ENCODE results near the gene SAMD1. TPM values are rescaled to one million over a fixed set of nuclear protein-coding genes. Genes with fewer than 3 reads are reported as not detected.

Gene SAMD1
- total RNA-seq, 1 donor from 2014 or later = 41.7 TPM

GRCh38 chr19:14062558-14062855, 28.0 kb downstream of the SAMD1 start:
- no peak for TF ChIP-seq CTCF (IDR thresholded peaks at IDR 0.05; ENCODE audit: insufficient read depth, low read depth, low read length)
- no peak for TF ChIP-seq EZH2 (IDR thresholded peaks at IDR 0.05; ENCODE audit: insufficient read depth, low read length)
- FAIRE-seq = no peak

GRCh38 chr19:14061751-14062557, 28.6 kb downstream of the SAMD1 start, which contains the start of gene PALM3:
Gene PALM3 (minus strand): TSS chr19:14062076. CDS start chr19:14061980, 96 bp downstream.
- no peak within 1 kb of the TSS for H3K4me3 ChIP-seq (ENCODE audit: insufficient read depth, low read depth, low read length)
- TF ChIP-seq CTCF (IDR thresholded peaks at IDR 0.05; ENCODE audit: insufficient read depth, low read depth, low read length) = no peak
- TF ChIP-seq EZH2 (IDR thresholded peaks at IDR 0.05; ENCODE audit: insufficient read depth, low read length) = no peak
- no peak within 1 kb of the TSS for H3K27ac ChIP-seq (ENCODE audit: low read depth, low read length)
- Mint-ChIP-seq H3K9me3 (ENCODE audit: unreplicated experiment) (no peaks in the 10 kb centered on the region), H3K4me3 (ENCODE audit: unreplicated experiment) (no peak within 1 kb of the TSS), H3K36me3 (ENCODE audit: low read depth, unreplicated experiment) (no peaks in the 10 kb centered on the region), H3K4me1 (ENCODE audit: low read depth, unreplicated experiment) (no peaks in the 10 kb centered on the region), H3K27ac (ENCODE audit: unreplicated experiment) (no peak within 1 kb of the TSS), H3K27me3 (ENCODE audit: low read depth, unreplicated experiment) (peaks cover 29% of the 10 kb centered on the region)
- H4K20me1 ChIP-seq (ENCODE audit: insufficient read depth, low read length) = no peaks in the 10 kb centered on the region
- H3K4me2 ChIP-seq (ENCODE audit: low read length) = no peak within 1 kb of the TSS
- H3K9ac ChIP-seq (ENCODE audit: low read length) = no peak within 1 kb of the TSS
- DNase-seq (ENCODE audit: low read depth) (no peak), FAIRE-seq (no peak)
- H3K27me3 ChIP-seq (ENCODE audit: insufficient read depth, low read length) = peaks cover 21% of the 10 kb centered on the region
- H3K4me1 ChIP-seq (ENCODE audit: insufficient read depth, low read length) = peaks cover 3% of the 10 kb centered on the region
- no peak within 1 kb of the TSS for H2AFZ ChIP-seq (ENCODE audit: low read depth, low read length)
- H3K79me2 ChIP-seq (ENCODE audit: insufficient read depth, low read length) = no peaks in the 10 kb centered on the region
- H3K9me3 ChIP-seq (ENCODE audit: insufficient read depth, low read depth, low read length) = no peaks in the 10 kb centered on the region
- H3K36me3 ChIP-seq (ENCODE audit: insufficient read depth, low read length) = no peaks in the 10 kb centered on the region

More at GRCh38 chr19:14062558-14062855, 28.0 kb downstream of the SAMD1 start:
- DNase-seq (ENCODE audit: low read depth) = no peak
- Mint-ChIP-seq H3K27me3 (ENCODE audit: low read depth, unreplicated experiment) (peaks cover 29% of the 10 kb centered on the region), H3K27ac (ENCODE audit: unreplicated experiment) (no peak overlapping the region), H3K36me3 (ENCODE audit: low read depth, unreplicated experiment) (no peaks in the 10 kb centered on the region), H3K4me1 (ENCODE audit: low read depth, unreplicated experiment) (no peaks in the 10 kb centered on the region), H3K4me3 (ENCODE audit: unreplicated experiment) (no peak overlapping the region), H3K9me3 (ENCODE audit: unreplicated experiment) (no peaks in the 10 kb centered on the region)
- Histone ChIP-seq H3K9me3 (ENCODE audit: insufficient read depth, low read depth, low read length) (no peaks in the 10 kb centered on the region), H3K36me3 (ENCODE audit: insufficient read depth, low read length) (no peaks in the 10 kb centered on the region), H3K27me3 (ENCODE audit: insufficient read depth, low read length) (peaks cover 21% of the 10 kb centered on the region), H4K20me1 (ENCODE audit: insufficient read depth, low read length) (no peaks in the 10 kb centered on the region), H3K4me2 (ENCODE audit: low read length) (no peak overlapping the region), H3K79me2 (ENCODE audit: insufficient read depth, low read length) (no peaks in the 10 kb centered on the region), H2AFZ (ENCODE audit: low read depth, low read length) (no peak overlapping the region), H3K27ac (ENCODE audit: low read depth, low read length) (no peak overlapping the region), H3K9ac (ENCODE audit: low read length) (no peak overlapping the region), H3K4me3 (ENCODE audit: insufficient read depth, low read depth, low read length) (no peak overlapping the region), H3K4me1 (ENCODE audit: insufficient read depth, low read length) (peaks cover 3% of the 10 kb centered on the region)

Measured in astrocyte (in vitro differentiated cells and primary cell).